CD4-positive, alpha-beta T cell (primary cell): ENCODE results near the gene PIK3C2B. TPM values are rescaled to one million over a fixed set of nuclear protein-coding genes. Genes with fewer than 3 reads are reported as not detected.
A peak's percentile ranks its signal among the peaks of the same experiment; 100 is the strongest.

Experiments
- ATAC-seq: fragments of 200-7000 bp; cut with Tn5 transposase; one replicate; pipeline ENCODE4 v1.10.0; 2022; ENCODE audit warnings: mild to moderate bottlenecking; ENCODE audit not compliant: poor library complexity
- CTCF ChIA-PET: fragments of 350-600 bp; sonication (Branson Sonifier 250); formaldehyde crosslinking; loops from one replicate; lab custom pipeline; 2021; ENCODE audit warnings: antibody characterized with exemption, inconsistent platforms; lab: Charles Lee
- POLR2A ChIA-PET: fragments of 350-600 bp; sonication (Branson Sonifier 250); formaldehyde crosslinking; loops from one replicate; lab custom pipeline; 2021; ENCODE audit warnings: antibody characterized with exemption, inconsistent platforms; lab: Charles Lee
- DNase-seq, 14 experiments: peaks; one replicate each; pipeline ENCODE4 v3.0.0-alpha.2; 2013 to 2020; ENCODE audit warnings: mixed read lengths in 2 of 14
- H3K27ac ChIP-seq, 2 donors: one replicate each; pipeline versions ENCODE4 v1.5.1 to v1.7.0; 2013; ENCODE audit warnings: low read length in 2 of 2, low read depth in 1 of 2, mild to moderate bottlenecking in 1 of 2
- H3K27me3 ChIP-seq, 2 experiments: 1 replicate in 1 of 2; 2 replicates in 1 of 2; pipeline versions ENCODE4 v1.6.1 to v1.7.0; 2013; ENCODE audit warnings: low read length in 2 of 2, control low read depth in 1 of 2, mild to moderate bottlenecking in 1 of 2, moderate library complexity in 1 of 2; ENCODE audit not compliant: insufficient read depth in 2 of 2, control insufficient read depth in 1 of 2
- H3K36me3 ChIP-seq: one replicate; pipeline ENCODE4 v1.6.1; 2013; ENCODE audit warnings: low read length, control low read depth; ENCODE audit not compliant: insufficient read depth
- H3K4me1 ChIP-seq: one replicate; pipeline ENCODE4 v1.6.1; 2013; ENCODE audit warnings: low read length, control low read depth; ENCODE audit not compliant: insufficient read depth
- H3K4me3 ChIP-seq: one replicate; pipeline ENCODE4 v1.5.1; 2013; ENCODE audit warnings: mild to moderate bottlenecking, low read length, moderate library complexity
- H3K9me3 ChIP-seq, 2 experiments: 1 replicate in 1 of 2; 2 replicates in 1 of 2; pipeline versions ENCODE4 v1.6.1 to v1.7.0; 2013; ENCODE audit warnings: low read length in 2 of 2, mild to moderate bottlenecking in 2 of 2, control low read depth in 1 of 2, moderate library complexity in 1 of 2; ENCODE audit not compliant: control insufficient read depth in 1 of 2, insufficient read depth in 1 of 2
- H3K27ac Mint-ChIP-seq: one replicate; pipeline ENCODE4 v1.8.0; 2020; ENCODE audit warnings: mixed read lengths
- H3K27me3 Mint-ChIP-seq: one replicate; pipeline ENCODE4 v1.8.0; 2021; ENCODE audit warnings: mixed read lengths
- H3K36me3 Mint-ChIP-seq: one replicate; pipeline ENCODE4 v1.8.0; 2021; ENCODE audit warnings: low read depth, mixed read lengths
- H3K4me1 Mint-ChIP-seq: one replicate; pipeline ENCODE4 v1.8.0; 2021; ENCODE audit warnings: low read depth, mixed read lengths
- H3K4me3 Mint-ChIP-seq: one replicate; pipeline ENCODE4 v1.8.0; 2020; ENCODE audit warnings: mild to moderate bottlenecking, mixed read lengths
- H3K9me3 Mint-ChIP-seq: one replicate; pipeline ENCODE4 v1.8.0; 2020; ENCODE audit warnings: mixed read lengths
- intact Hi-C, 2 experiments: fragments of 100-400 bp; cut with DNase I in 1 of 2; cut with micrococcal nuclease in 1 of 2; formaldehyde crosslinking; loops; one replicate each; pipeline versions ENCODE4 v1.15.1 to v1.9.0; 2023 to 2025; cut with DNase I, micrococcal nuclease
- total RNA-seq, 174 experiments: library from RNA in 2 of 174; stranded (reverse) in 2 of 174; gene quantifications; one replicate each; pipeline ENCODE4 v1.2.3 and lab custom pipeline; 2021 to 2026
- TF ChIP-seq, protein P1 (sequence below): fragments of 200-600 bp; IDR thresholded peaks from one replicate; pipeline ENCODE4 v1.8.0; 2022; ENCODE audit warnings: antibody characterized with exemption, mild to moderate bottlenecking

PIK3C2B gene
- total RNA-seq, 2 experiments from 2014 or later = 25.5 to 27.1 TPM

DNA sequence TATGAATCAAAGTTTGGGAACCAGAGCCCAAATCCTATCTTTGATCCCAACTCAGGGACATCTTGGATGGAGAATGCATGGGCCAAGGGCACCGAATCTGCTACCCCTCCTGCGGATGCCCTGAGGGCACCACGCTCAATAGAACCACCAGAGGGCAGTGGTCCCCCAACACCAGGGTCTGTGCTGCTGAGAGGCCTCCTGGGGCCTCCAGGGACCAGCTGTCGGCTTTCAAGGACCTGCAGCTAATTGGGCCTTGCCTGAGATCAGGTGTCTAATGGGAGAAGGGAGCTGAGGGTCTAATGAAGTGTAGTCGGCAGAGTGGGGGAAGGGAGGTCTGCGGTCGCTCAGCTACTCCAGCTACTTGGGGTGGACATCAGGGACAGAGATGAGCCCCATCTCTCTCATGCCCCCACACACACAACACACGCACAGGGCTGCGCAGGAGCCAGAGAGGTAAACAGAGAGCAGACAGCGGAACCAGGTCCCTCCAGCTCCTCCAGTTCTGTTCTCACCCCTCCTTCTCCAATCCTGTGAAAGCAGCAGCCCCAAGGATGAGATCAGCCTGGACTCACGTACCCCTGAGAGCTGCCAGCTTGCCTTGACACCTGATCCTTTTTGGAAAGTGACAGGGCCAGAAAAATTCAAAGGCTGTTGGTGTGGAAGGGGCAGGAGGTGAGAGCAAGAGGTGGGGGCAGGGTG is 48.0 kb downstream of the PIK3C2B start:
- ChIA-PET CTCF (interaction anchor here (0.7 to 9.7 kb wide), 20 partner anchors 9 to 360 kb away, joined by 3 to 218 read pairs (median 5); partner anchors contain the start of genes MDM4 and PIK3C2B), POLR2A (interaction anchor here (0.6 to 3.5 kb wide), 7 partner anchors 48 to 81 kb away, joined by 3 to 33 read pairs (median 4); partner anchors contain the start of genes MDM4 and PIK3C2B)
- H3K36me3 Mint-ChIP-seq = peaks cover 78% of the 10 kb centered on the region
- no peaks in the 10 kb centered on the region for H3K27me3 Mint-ChIP-seq
- no peak overlapping the region for H3K27ac ChIP-seq
- H3K27me3 ChIP-seq = no peaks in the 10 kb centered on the region
- peaks cover 23% of the 10 kb centered on the region for H3K4me1 Mint-ChIP-seq
- DNase-seq = peak; percentile 69 to 89 (median 74)
- TF ChIP-seq, protein P1, sequence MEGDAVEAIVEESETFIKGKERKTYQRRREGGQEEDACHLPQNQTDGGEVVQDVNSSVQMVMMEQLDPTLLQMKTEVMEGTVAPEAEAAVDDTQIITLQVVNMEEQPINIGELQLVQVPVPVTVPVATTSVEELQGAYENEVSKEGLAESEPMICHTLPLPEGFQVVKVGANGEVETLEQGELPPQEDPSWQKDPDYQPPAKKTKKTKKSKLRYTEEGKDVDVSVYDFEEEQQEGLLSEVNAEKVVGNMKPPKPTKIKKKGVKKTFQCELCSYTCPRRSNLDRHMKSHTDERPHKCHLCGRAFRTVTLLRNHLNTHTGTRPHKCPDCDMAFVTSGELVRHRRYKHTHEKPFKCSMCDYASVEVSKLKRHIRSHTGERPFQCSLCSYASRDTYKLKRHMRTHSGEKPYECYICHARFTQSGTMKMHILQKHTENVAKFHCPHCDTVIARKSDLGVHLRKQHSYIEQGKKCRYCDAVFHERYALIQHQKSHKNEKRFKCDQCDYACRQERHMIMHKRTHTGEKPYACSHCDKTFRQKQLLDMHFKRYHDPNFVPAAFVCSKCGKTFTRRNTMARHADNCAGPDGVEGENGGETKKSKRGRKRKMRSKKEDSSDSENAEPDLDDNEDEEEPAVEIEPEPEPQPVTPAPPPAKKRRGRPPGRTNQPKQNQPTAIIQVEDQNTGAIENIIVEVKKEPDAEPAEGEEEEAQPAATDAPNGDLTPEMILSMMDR = peak; percentile 74
- no peak overlapping the region for H3K4me3 ChIP-seq
- ATAC-seq = peak; percentile 98
- H3K36me3 ChIP-seq = peaks cover 61% of the 10 kb centered on the region
- peaks cover 38% of the 10 kb centered on the region for H3K4me1 ChIP-seq
- peak overlapping the region; percentile 81 for H3K27ac Mint-ChIP-seq
- no peaks in the 10 kb centered on the region for H3K9me3 ChIP-seq
- no peaks in the 10 kb centered on the region for H3K9me3 Mint-ChIP-seq
- H3K4me3 Mint-ChIP-seq = no peak overlapping the region
- intact Hi-C loops = loop anchor here (1.0 to 10.0 kb wide), 5 partner anchors 48 to 361 kb away; partner anchors contain the start of gene PIK3C2B (in 1 of the 2)

GRCh38 chr1:204445860-204446412 is 48.7 kb downstream of the PIK3C2B start:
- ATAC-seq (peak; percentile 34), DNase-seq (peak in 13 of 14 experiments; percentile 14 to 71 (median 41))
- H3K4me1 Mint-ChIP-seq = peaks cover 19% of the 10 kb centered on the region
- no peak overlapping the region for H3K27ac ChIP-seq
- intact Hi-C loops = loop anchor here (1.0 to 10.0 kb wide), 5 partner anchors 49 to 361 kb away; partner anchors contain the start of gene PIK3C2B (in 1 of the 2)
- H3K4me1 ChIP-seq = peaks cover 32% of the 10 kb centered on the region
- no peaks in the 10 kb centered on the region for H3K27me3 Mint-ChIP-seq
- no peaks in the 10 kb centered on the region for H3K9me3 ChIP-seq
- POLR2A ChIA-PET = interaction anchor here (1.0 to 3.5 kb wide), 6 partner anchors 49 to 70 kb away, joined by 3 to 33 read pairs (median 6); partner anchors contain the start of genes MDM4 and PIK3C2B
- peaks cover 65% of the 10 kb centered on the region for H3K36me3 ChIP-seq
- H3K27ac Mint-ChIP-seq = peak overlapping the region; percentile 81
- no peak overlapping the region for H3K4me3 ChIP-seq
- no peak overlapping the region for H3K4me3 Mint-ChIP-seq
- peaks cover 84% of the 10 kb centered on the region for H3K36me3 Mint-ChIP-seq
- H3K27me3 ChIP-seq = no peaks in the 10 kb centered on the region
- TF ChIP-seq, protein P1 = no peak
- CTCF ChIA-PET = interaction anchor here (0.8 to 9.7 kb wide), 16 partner anchors 10 to 361 kb away, joined by 3 to 218 read pairs (median 5); partner anchors contain the start of genes MDM4 and PIK3C2B
- H3K9me3 Mint-ChIP-seq = no peaks in the 10 kb centered on the region

Other genes starting within 250 kb of the PIK3C2B start
- under 1 TPM; 0.53 to 0.82 TPM for gene PLEKHA6, start 134.9 kb downstream of the PIK3C2B start, total RNA-seq
- 100 to 1,000 TPM; 171 to 179 TPM for gene PPP1R15B, start 83.0 kb downstream of the PIK3C2B start, total RNA-seq
- 100 to 1,000 TPM; 260 to 266 TPM for gene MDM4, start 21.6 kb upstream of the PIK3C2B start, total RNA-seq
- not detected for gene LRRN2, start 190.9 kb upstream of the PIK3C2B start, total RNA-seq